ENCODE data around the gene PROX2. TPM values are rescaled to one million over a fixed set of nuclear protein-coding genes. Genes with fewer than 3 reads are reported as not detected.

PROX2 gene
- total and polyA plus RNA-seq, 9 of the 15 experiments (the other 6 are each of a cell fraction or from before 2014, with no cell fraction given), result not detected

- TF ChIP-seq, protein P1, sequence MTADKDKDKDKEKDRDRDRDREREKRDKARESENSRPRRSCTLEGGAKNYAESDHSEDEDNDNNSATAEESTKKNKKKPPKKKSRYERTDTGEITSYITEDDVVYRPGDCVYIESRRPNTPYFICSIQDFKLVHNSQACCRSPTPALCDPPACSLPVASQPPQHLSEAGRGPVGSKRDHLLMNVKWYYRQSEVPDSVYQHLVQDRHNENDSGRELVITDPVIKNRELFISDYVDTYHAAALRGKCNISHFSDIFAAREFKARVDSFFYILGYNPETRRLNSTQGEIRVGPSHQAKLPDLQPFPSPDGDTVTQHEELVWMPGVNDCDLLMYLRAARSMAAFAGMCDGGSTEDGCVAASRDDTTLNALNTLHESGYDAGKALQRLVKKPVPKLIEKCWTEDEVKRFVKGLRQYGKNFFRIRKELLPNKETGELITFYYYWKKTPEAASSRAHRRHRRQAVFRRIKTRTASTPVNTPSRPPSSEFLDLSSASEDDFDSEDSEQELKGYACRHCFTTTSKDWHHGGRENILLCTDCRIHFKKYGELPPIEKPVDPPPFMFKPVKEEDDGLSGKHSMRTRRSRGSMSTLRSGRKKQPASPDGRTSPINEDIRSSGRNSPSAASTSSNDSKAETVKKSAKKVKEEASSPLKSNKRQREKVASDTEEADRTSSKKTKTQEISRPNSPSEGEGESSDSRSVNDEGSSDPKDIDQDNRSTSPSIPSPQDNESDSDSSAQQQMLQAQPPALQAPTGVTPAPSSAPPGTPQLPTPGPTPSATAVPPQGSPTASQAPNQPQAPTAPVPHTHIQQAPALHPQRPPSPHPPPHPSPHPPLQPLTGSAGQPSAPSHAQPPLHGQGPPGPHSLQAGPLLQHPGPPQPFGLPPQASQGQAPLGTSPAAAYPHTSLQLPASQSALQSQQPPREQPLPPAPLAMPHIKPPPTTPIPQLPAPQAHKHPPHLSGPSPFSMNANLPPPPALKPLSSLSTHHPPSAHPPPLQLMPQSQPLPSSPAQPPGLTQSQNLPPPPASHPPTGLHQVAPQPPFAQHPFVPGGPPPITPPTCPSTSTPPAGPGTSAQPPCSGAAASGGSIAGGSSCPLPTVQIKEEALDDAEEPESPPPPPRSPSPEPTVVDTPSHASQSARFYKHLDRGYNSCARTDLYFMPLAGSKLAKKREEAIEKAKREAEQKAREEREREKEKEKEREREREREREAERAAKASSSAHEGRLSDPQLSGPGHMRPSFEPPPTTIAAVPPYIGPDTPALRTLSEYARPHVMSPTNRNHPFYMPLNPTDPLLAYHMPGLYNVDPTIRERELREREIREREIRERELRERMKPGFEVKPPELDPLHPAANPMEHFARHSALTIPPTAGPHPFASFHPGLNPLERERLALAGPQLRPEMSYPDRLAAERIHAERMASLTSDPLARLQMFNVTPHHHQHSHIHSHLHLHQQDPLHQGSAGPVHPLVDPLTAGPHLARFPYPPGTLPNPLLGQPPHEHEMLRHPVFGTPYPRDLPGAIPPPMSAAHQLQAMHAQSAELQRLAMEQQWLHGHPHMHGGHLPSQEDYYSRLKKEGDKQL (CRISPR knock-in tag; IDR thresholded peaks at IDR 0.05; ENCODE audit: borderline replicate concordance), result no peak
- TF ChIP-seq ELF2 (CRISPR knock-in tag; IDR thresholded peaks at IDR 0.05) (0 out of 2 replicates have a peak, but pooled peaks have one; percentile 15), SNAPC5 (CRISPR knock-in tag; IDR thresholded peaks at IDR 0.05) (no peak), TAF1 (IDR thresholded peaks at IDR 0.05; ENCODE audit: control insufficient read depth, extremely low read depth, insufficient read depth, low read length, severe bottlenecking) (peak; percentile 74), SP1 (CRISPR knock-in tag; IDR thresholded peaks at IDR 0.05) (peak; percentile 26; the same call in 1 of the 2 replicates), POLR2G (IDR thresholded peaks at IDR 0.05; ENCODE audit: low read depth, low read length) (peak; percentile 94), KDM4B (IDR thresholded peaks at IDR 0.05; ENCODE audit: borderline replicate concordance in 2 of 2, low read depth in 1 of 2) (peak in 1 of 2 experiments; percentile 82; a peak in 1 of 4 replicates), TCF7L2 (IDR thresholded peaks at IDR 0.05; ENCODE audit: low read depth, low read length) (peak; percentile 96), ZNF41 (CRISPR knock-in tag; conservative IDR thresholded peaks at IDR 0.05) (no peak), RBFOX2 (IDR thresholded peaks at IDR 0.05; ENCODE audit: low read depth, low read length) (peak; percentile 96), ZNF23 (CRISPR knock-in tag; IDR thresholded peaks at IDR 0.05) (no peak), PCBP1 (IDR thresholded peaks at IDR 0.05; ENCODE audit: low read depth, low read length, poor library complexity, severe bottlenecking) (peak; percentile 86)
- TF ChIP-seq, protein P2, sequence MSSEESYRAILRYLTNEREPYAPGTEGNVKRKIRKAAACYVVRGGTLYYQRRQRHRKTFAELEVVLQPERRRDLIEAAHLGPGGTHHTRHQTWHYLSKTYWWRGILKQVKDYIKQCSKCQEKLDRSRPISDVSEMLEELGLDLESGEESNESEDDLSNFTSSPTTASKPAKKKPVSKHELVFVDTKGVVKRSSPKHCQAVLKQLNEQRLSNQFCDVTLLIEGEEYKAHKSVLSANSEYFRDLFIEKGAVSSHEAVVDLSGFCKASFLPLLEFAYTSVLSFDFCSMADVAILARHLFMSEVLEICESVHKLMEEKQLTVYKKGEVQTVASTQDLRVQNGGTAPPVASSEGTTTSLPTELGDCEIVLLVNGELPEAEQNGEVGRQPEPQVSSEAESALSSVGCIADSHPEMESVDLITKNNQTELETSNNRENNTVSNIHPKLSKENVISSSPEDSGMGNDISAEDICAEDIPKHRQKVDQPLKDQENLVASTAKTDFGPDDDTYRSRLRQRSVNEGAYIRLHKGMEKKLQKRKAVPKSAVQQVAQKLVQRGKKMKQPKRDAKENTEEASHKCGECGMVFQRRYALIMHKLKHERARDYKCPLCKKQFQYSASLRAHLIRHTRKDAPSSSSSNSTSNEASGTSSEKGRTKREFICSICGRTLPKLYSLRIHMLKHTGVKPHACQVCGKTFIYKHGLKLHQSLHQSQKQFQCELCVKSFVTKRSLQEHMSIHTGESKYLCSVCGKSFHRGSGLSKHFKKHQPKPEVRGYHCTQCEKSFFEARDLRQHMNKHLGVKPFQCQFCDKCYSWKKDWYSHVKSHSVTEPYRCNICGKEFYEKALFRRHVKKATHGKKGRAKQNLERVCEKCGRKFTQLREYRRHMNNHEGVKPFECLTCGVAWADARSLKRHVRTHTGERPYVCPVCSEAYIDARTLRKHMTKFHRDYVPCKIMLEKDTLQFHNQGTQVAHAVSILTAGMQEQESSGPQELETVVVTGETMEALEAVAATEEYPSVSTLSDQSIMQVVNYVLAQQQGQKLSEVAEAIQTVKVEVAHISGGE (CRISPR knock-in tag; IDR thresholded peaks at IDR 0.05), result peak; percentile 88 to 97 (median 97)
Measured at GRCh38 chr14:74881431-74882102, 5.6 kb upstream of the PROX2 start, which contains the start of gene DLST (continued).
